NCI-H1930 (cell line): ENCODE measurements around the gene TADA1.
A peak's percentile ranks its signal among the peaks of the same experiment; 100 is the strongest.

ENCODE experiments used
- DNase-seq, 2 experiments: peaks; one replicate each; lab custom pipeline; 2025; lab: John Stamatoyannopoulos, UW

Gene TADA1

GRCh38 chr1:166875734-166876539 is at the start of gene TADA1:
Gene TADA1, minus strand, starts transcription at chr1:166876264. Its CDS starts 31 bp downstream, at chr1:166876233.
- DNase-seq = peak; percentile 94 to 96

- no peak for DNase-seq
Measured at GRCh38 chr1:166924823-166925541, 48.9 kb upstream of the TADA1 start.

GRCh38 chr1:166920561-166921475 is 44.8 kb upstream of the TADA1 start:
- no peak for DNase-seq

GRCh38 chr1:166918956-166919316 is 42.9 kb upstream of the TADA1 start:
- no peak for DNase-seq

GRCh38 chr1:166918088-166918955 is 42.3 kb upstream of the TADA1 start:
- DNase-seq = no peak

- no peak for DNase-seq
Measured at GRCh38 chr1:166915941-166916340, 39.9 kb upstream of the TADA1 start.

- DNase-seq = no peak
Measured at GRCh38 chr1:166915042-166915441, 39.0 kb upstream of the TADA1 start.

- no peak for DNase-seq
Measured at GRCh38 chr1:166914111-166914510, 38.0 kb upstream of the TADA1 start.

GRCh38 chr1:166911624-166912023 is 35.6 kb upstream of the TADA1 start:
- no peak for DNase-seq

GRCh38 chr1:166910396-166910994 is 34.4 kb upstream of the TADA1 start:
- peak; percentile 51 to 52 for DNase-seq

- DNase-seq = no peak
Measured at GRCh38 chr1:166908942-166909341, 32.9 kb upstream of the TADA1 start.

- no peak for DNase-seq
Measured at GRCh38 chr1:166907763-166908162, 31.7 kb upstream of the TADA1 start.

- no peak for DNase-seq
Measured at GRCh38 chr1:166907051-166907450, 31.0 kb upstream of the TADA1 start.

GRCh38 chr1:166906647-166907046 is 30.6 kb upstream of the TADA1 start:
- no peak for DNase-seq

- DNase-seq = no peak
Measured at GRCh38 chr1:166905900-166906299, 29.8 kb upstream of the TADA1 start.

GRCh38 chr1:166905136-166905535 is 29.1 kb upstream of the TADA1 start:
- no peak for DNase-seq

- no peak for DNase-seq
Measured at GRCh38 chr1:166903232-166903631, 27.2 kb upstream of the TADA1 start.

GRCh38 chr1:166902279-166902678 is 26.2 kb upstream of the TADA1 start:
- DNase-seq = no peak

GRCh38 chr1:166900987-166901386 is 24.9 kb upstream of the TADA1 start:
- DNase-seq = no peak

GRCh38 chr1:166899769-166900168 is 23.7 kb upstream of the TADA1 start:
- no peak for DNase-seq

- DNase-seq = no peak
Measured at GRCh38 chr1:166895766-166896165, 19.7 kb upstream of the TADA1 start.
